GM08714 (cell line): ENCODE measurements around the gene IL12B.

Experiments
- H3K4me3 ChIP-seq: fragments of 200-500 bp; sonication (Bioruptor generic); 2 replicates; pipeline ENCODE4 v1.5.1; 2014; ENCODE audit warnings: mild to moderate bottlenecking, low read length, inconsistent platforms
- ZNF274 ChIP-seq: IDR thresholded peaks from 2 replicates; pipeline ENCODE4 v1.6.1; 2012; ENCODE audit warnings: mild to moderate bottlenecking, low read depth, low read length

IL12B gene

GRCh38 chr5:159341145-159341544 lies 10.9 kb upstream of the IL12B start:
- TF ChIP-seq ZNF274, result no peak
- no peak overlapping the region for H3K4me3 ChIP-seq

GRCh38 chr5:159340511-159340910 lies 10.2 kb upstream of the IL12B start:
- no peak for TF ChIP-seq ZNF274
- H3K4me3 ChIP-seq, result no peak overlapping the region

GRCh38 chr5:159339460-159339859 lies 9.2 kb upstream of the IL12B start:
- no peak for TF ChIP-seq ZNF274
- H3K4me3 ChIP-seq, result no peak overlapping the region

GRCh38 chr5:159338118-159338517 lies 7.8 kb upstream of the IL12B start:
- TF ChIP-seq ZNF274, result no peak
- H3K4me3 ChIP-seq, result no peak overlapping the region

GRCh38 chr5:159337016-159337955 lies 7.0 kb upstream of the IL12B start:
- no peak for TF ChIP-seq ZNF274
- H3K4me3 ChIP-seq, result no peak overlapping the region

- no peak overlapping the region for H3K4me3 ChIP-seq
- TF ChIP-seq ZNF274, result no peak
These were observed 6.3 kb upstream of the IL12B start for GRCh38 chr5:159336586-159336985.

GRCh38 chr5:159333545-159333925 lies 3.2 kb upstream of the IL12B start:
- no peak overlapping the region for H3K4me3 ChIP-seq
- TF ChIP-seq ZNF274, result no peak

- H3K4me3 ChIP-seq, result no peak overlapping the region
- no peak for TF ChIP-seq ZNF274
These were observed 2.7 kb upstream of the IL12B start for GRCh38 chr5:159332800-159333544.

GRCh38 chr5:159331093-159331973 lies 1.0 kb upstream of the IL12B start:
- H3K4me3 ChIP-seq, result peak overlapping the region; percentile 16; the same call in 1 of the 2 replicates
- TF ChIP-seq ZNF274, result no peak

GRCh38 chr5:159324986-159325385 lies 5.3 kb downstream of the IL12B start:
- TF ChIP-seq ZNF274, result no peak
- H3K4me3 ChIP-seq, result no peak overlapping the region

- TF ChIP-seq ZNF274, result no peak
- H3K4me3 ChIP-seq, result no peak overlapping the region
These were observed 6.1 kb downstream of the IL12B start for GRCh38 chr5:159324102-159324755.

GRCh38 chr5:159322180-159322579 lies 8.1 kb downstream of the IL12B start:
- H3K4me3 ChIP-seq, result no peak overlapping the region
- no peak for TF ChIP-seq ZNF274

- no peak for TF ChIP-seq ZNF274
- no peak overlapping the region for H3K4me3 ChIP-seq
These were observed 10.5 kb downstream of the IL12B start for GRCh38 chr5:159319832-159320231.

GRCh38 chr5:159319363-159319762 lies 10.9 kb downstream of the IL12B start:
- H3K4me3 ChIP-seq, result no peak overlapping the region
- no peak for TF ChIP-seq ZNF274

GRCh38 chr5:159318448-159318847 lies 11.8 kb downstream of the IL12B start:
- H3K4me3 ChIP-seq, result no peak overlapping the region
- no peak for TF ChIP-seq ZNF274
